ENCODE data around the gene BSND. TPM values are rescaled to one million over a fixed set of nuclear protein-coding genes. Genes with fewer than 3 reads are reported as not detected.

Gene BSND
- not detected for total RNA-seq

DNA sequence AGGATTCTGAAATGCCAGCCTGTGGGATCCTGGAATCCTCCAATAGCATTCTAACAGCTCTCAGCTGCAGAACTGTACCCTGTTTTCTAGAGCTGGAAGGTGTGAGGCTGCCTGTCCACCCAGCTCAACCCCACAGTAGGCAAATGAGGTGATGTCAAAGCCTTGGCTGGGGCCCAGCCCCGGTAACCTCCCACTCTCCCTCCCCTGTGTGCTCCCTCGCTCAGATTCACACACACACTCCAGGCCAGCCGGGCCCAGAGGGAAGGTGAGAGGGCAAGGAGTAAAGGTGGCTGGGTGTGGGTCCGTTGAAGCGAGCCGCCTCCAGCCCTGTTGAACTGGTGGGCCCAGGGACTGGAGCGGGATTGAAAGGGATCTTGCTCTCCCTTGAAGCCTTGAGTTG, at the start of gene BSND:
BSND (plus strand) TSS at position 257 of the 400 bp plus-strand sequence. CDS start 254 bp downstream, outside the sequence.

DNA sequence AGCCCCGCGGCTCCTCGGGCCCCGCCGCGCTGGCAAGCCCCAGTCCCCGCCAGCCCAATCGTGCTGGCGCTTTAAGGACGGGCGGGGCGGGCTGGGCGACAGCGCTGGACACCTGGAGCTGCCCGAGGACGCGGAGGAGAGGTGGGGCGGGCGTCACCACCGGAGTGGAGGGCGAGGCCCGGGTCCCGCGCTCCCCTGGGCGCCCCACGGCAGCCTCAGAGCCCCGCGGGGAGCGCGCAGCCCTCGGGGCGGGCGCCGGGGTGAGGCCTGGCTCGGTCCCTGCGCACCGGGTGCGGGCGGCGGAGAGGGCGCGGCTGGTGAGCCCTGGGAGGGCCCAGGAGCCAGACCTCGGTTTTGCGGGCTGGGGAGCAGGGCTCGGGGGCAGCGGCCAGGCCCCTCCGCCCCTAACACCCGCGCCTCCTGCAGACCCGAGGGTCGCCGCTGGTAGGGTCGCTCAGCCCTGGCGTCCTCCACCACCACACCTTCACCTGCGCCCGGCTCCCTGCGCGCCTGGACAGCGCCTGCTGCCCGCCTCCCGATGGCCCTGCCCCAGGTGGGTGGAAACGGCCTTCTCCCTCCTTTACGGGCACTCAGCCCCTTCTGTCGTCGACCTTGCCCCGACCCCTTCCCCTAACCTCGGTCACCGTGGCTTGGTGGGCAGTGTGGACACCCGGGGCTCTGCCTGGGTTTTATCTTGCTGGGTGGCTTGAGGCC, 18.0 kb upstream of the BSND start, which contains the start of gene TMEM61:
TMEM61 (plus strand) TSS at position 101 of the 714 bp plus-strand sequence; CDS start at position 539, 438 bp downstream.

DNA sequence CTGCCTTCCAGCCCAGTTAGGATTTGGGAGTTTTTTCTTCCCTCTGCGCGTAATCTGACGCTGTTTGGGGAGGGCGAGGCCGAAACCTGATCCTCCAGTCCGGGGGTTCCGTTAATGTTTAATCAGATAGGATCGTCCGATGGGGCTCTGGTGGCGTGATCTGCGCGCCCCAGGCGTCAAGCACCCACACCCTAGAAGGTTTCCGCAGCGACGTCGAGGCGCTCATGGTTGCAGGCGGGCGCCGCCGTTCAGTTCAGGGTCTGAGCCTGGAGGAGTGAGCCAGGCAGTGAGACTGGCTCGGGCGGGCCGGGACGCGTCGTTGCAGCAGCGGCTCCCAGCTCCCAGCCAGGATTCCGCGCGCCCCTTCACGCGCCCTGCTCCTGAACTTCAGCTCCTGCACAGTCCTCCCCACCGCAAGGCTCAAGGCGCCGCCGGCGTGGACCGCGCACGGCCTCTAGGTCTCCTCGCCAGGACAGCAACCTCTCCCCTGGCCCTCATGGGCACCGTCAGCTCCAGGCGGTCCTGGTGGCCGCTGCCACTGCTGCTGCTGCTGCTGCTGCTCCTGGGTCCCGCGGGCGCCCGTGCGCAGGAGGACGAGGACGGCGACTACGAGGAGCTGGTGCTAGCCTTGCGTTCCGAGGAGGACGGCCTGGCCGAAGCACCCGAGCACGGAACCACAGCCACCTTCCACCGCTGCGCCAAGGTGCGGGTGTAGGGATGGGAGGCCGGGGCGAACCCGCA, 40.8 kb downstream of the BSND start, which contains the start of gene PCSK9:
PCSK9 (plus strand) TSS at position 207 of the 741 bp plus-strand sequence; CDS start at position 497, 290 bp downstream.

Other genes starting within 250 kb of the BSND start
- gene PARS2, start 234.4 kb upstream of the BSND start, total RNA-seq: 4.2 TPM
- 1.2 TPM for gene TTC22, start 197.6 kb upstream of the BSND start, total RNA-seq
- gene DHCR24, start 111.7 kb upstream of the BSND start, total RNA-seq: 53.3 TPM
- 1.4 TPM for gene TMEM61, start 18.3 kb upstream of the BSND start, total RNA-seq
- gene PCSK9, start 40.6 kb downstream of the BSND start, total RNA-seq: 0.23 TPM
- gene USP24, start 216.4 kb downstream of the BSND start, total RNA-seq: 65.7 TPM

Data from diencephalon (tissue), 1 donor.